Prostate gland (tissue), 2 donors: ENCODE data around the gene CLN6. TPM values are rescaled to one million over a fixed set of nuclear protein-coding genes. Genes with fewer than 3 reads are reported as not detected.

Experiments
- DNase-seq: peaks from one replicate; pipeline ENCODE4 v3.0.0-alpha.2; 2019; ENCODE audit warnings: low spot score
- H3K27ac ChIP-seq, 2 donors: fragments of 200-600 bp; sonication (generic); 2 replicates each; pipeline ENCODE4 v1.5.1; 2017 to 2019
- H3K27me3 ChIP-seq: fragments of 200-600 bp; sonication (generic); replicated peaks from 2 replicates; pipeline ENCODE4 v1.5.1; 2019; ENCODE audit not compliant: insufficient read depth
- H3K36me3 ChIP-seq, 2 donors: fragments of 200-600 bp; sonication (generic); 1 replicate in 1 of 2; 2 replicates in 1 of 2; pipeline versions ENCODE4 v1.5.1 to v1.8.1; 2017 to 2019
- H3K4me1 ChIP-seq: fragments of 200-600 bp; sonication (generic); replicated peaks from 2 replicates; pipeline ENCODE4 v1.5.1; 2019
- H3K4me3 ChIP-seq, 2 donors: fragments of 200-600 bp; sonication (generic); 2 replicates each; pipeline ENCODE4 v1.5.1; 2017 to 2019
- H3K9me3 ChIP-seq: fragments of 200-600 bp; sonication (generic); 2 replicates; pipeline ENCODE4 v1.5.1; 2017
- CTCF ChIP-seq, 4 experiments: fragments of 200-600 bp in 2 of 4; fragments of 450-650 bp in 2 of 4; sonication (generic) in 2 of 4; IDR thresholded peaks; 1 replicate in 3 of 4; 2 replicates in 1 of 4; pipeline ENCODE4 v1.5.1; 2016 to 2019; ENCODE audit warnings: antibody characterized with exemption in 4 of 4, mild to moderate bottlenecking in 2 of 4, moderate library complexity in 2 of 4
- POLR2A ChIP-seq: fragments of 450-650 bp; IDR thresholded peaks from one replicate; pipeline ENCODE4 v1.6.1; 2016; ENCODE audit warnings: antibody characterized with exemption, mild to moderate bottlenecking
- POLR2AphosphoS5 ChIP-seq: sonication (generic); formaldehyde crosslinking; IDR thresholded peaks from one replicate; pipeline ENCODE4 v1.6.1; 2017; ENCODE audit warnings: antibody characterized with exemption
- WGBS: methylation state at CpG from one replicate; pipeline ENCODE4 v1.1.5; 2018; 5-methylcytosine and 5-hydroxymethylcytosine counted together
- intact Hi-C: fragments of 100-400 bp; cut with DNase I; formaldehyde crosslinking; loops from one replicate; pipeline ENCODE4 v1.14.2; 2022
- total RNA-seq, 2 donors: library from RNA; depleted of rRNA; stranded (reverse); fragments of >200 nt; gene quantifications; one replicate each; pipeline ENCODE4 v1.1.0, GENCODE V29; 2016

The CLN6 gene
- total RNA-seq, 2 donors from 2014 or later = 22.7 to 41.8 TPM

- DNase-seq = no peak
- TF ChIP-seq POLR2A (no peak), CTCF (IDR thresholded peaks at IDR 0.05) (no peak), POLR2AphosphoS5 (no peak)
- H3K9me3 ChIP-seq = no peaks in the 10 kb centered on the region
- H3K4me3 ChIP-seq = no peak overlapping the region
- H3K4me1 ChIP-seq = no peaks in the 10 kb centered on the region
- no peak overlapping the region for H3K27ac ChIP-seq
- H3K27me3 ChIP-seq = no peaks in the 10 kb centered on the region
- 86% methylated on average over 4 of the region's 4 CpGs for WGBS
- intact Hi-C loops = no loop called here
- no peaks in the 10 kb centered on the region for H3K36me3 ChIP-seq
Observed at GRCh38 chr15:68166847-68167246, 62.7 kb downstream of the CLN6 start.

DNA sequence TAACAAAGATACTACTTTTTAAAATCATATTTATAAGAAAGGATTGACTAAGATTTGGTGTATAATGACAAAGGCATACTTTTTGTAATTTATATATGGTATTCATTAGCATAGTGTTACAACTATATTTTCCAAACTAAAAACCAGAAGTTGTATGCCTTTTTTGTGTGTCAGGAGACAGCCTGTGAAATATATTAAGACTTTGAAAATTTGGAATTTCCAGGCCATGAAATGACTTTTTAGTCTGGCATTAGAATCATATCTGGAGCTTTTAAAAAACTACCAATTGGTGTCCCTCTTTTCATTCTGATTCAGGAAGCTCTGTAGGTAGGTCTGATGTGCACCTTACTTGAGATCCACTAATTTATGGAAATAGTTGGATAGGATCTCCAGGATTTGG lies 66.3 kb downstream of the CLN6 start:
- Histone ChIP-seq H3K27ac (no peak overlapping the region), H3K36me3 (no peaks in the 10 kb centered on the region), H3K27me3 (no peaks in the 10 kb centered on the region), H3K9me3 (no peaks in the 10 kb centered on the region), H3K4me3 (no peak overlapping the region), H3K4me1 (no peaks in the 10 kb centered on the region)
- TF ChIP-seq POLR2AphosphoS5 (no peak), POLR2A (no peak), CTCF (IDR thresholded peaks at IDR 0.05) (no peak)
- no peak for DNase-seq
- intact Hi-C loops = no loop called here

- Histone ChIP-seq H3K4me3 (no peak overlapping the region), H3K27ac (no peak overlapping the region), H3K4me1 (no peaks in the 10 kb centered on the region), H3K27me3 (no peaks in the 10 kb centered on the region), H3K9me3 (no peaks in the 10 kb centered on the region), H3K36me3 (peaks cover 0 to 4% of the 10 kb centered on the region in 2 donors)
- intact Hi-C loops = loop anchor here (10.0 kb wide), 1 partner anchor 103 kb away; the partner anchor contains the start of gene PIAS1
- 43% methylated on average over 3 of the region's 3 CpGs for WGBS
- TF ChIP-seq POLR2AphosphoS5 (no peak), CTCF (IDR thresholded peaks at IDR 0.05) (no peak)
- no peak for DNase-seq
Observed at GRCh38 chr15:68158046-68158628, 71.4 kb downstream of the CLN6 start.

GRCh38 chr15:68157074-68157473 lies 72.5 kb downstream of the CLN6 start:
- WGBS = 0% methylated on average over 1 of the region's 1 CpG

More at GRCh38 chr15:68157074-68157473, 72.5 kb downstream of the CLN6 start:
- no peaks in the 10 kb centered on the region for H3K4me1 ChIP-seq
- peaks cover 0 to 4% of the 10 kb centered on the region in 2 donors for H3K36me3 ChIP-seq
- no peak for DNase-seq
- intact Hi-C loops = loop anchor here (2.0 to 10.0 kb wide), 2 partner anchors 102 to 294 kb away; partner anchors contain the start of gene PIAS1
- no peaks in the 10 kb centered on the region for H3K9me3 ChIP-seq
- H3K4me3 ChIP-seq = no peak overlapping the region
- no peaks in the 10 kb centered on the region for H3K27me3 ChIP-seq
- H3K27ac ChIP-seq = no peak overlapping the region
- TF ChIP-seq POLR2A (no peak), CTCF (IDR thresholded peaks at IDR 0.05) (no peak), POLR2AphosphoS5 (no peak)

Other genes with a start within 250 kb of the CLN6 start
- 10 to 100 TPM; 40.9 to 58.4 TPM for gene PIAS1, start 175.4 kb downstream of the CLN6 start, total RNA-seq
- 10 to 100 TPM in 1 of 2 donors, 1 to 10 TPM in 1; 4.5 to 18.8 TPM for gene CALML4, start 24.4 kb downstream of the CLN6 start, total RNA-seq
- 10 to 100 TPM; 46.0 to 50.0 TPM for gene FEM1B, start 48.0 kb upstream of the CLN6 start, total RNA-seq
- 10 to 100 TPM in 1 of 2 donors, 1 to 10 TPM in 1; 2.0 to 11.0 TPM for gene ITGA11, start 202.4 kb upstream of the CLN6 start, total RNA-seq